Progenitor cell of endocrine pancreas (in vitro differentiated cells): Measurements from ENCODE around the gene GPC3. TPM values are rescaled to one million over a fixed set of nuclear protein-coding genes. Genes with fewer than 3 reads are reported as not detected.
A peak's percentile ranks its signal among the peaks of the same experiment; 100 is the strongest.

Experiments used
- DNase-seq: peaks from one replicate; pipeline ENCODE4 v3.0.0; 2021; ENCODE audit warnings: low spot score; ENCODE audit not compliant: unreplicated experiment
- H3K27ac Mint-ChIP-seq: 2 replicates; pipeline ENCODE4 v1.8.0; 2021; ENCODE audit warnings: mild to moderate bottlenecking, moderate library complexity, mixed read lengths
- H3K27me3 Mint-ChIP-seq: 2 replicates; pipeline ENCODE4 v1.8.0; 2021; ENCODE audit warnings: mixed read lengths
- H3K36me3 Mint-ChIP-seq: 2 replicates; pipeline ENCODE4 v1.8.0; 2022; ENCODE audit warnings: mixed read lengths; ENCODE audit not compliant: insufficient read depth
- H3K4me1 Mint-ChIP-seq: 2 replicates; pipeline ENCODE4 v1.8.0; 2021; ENCODE audit warnings: low read depth, mixed read lengths
- H3K4me3 Mint-ChIP-seq: 2 replicates; pipeline ENCODE4 v1.8.0; 2021; ENCODE audit warnings: low read depth, mild to moderate bottlenecking, moderate library complexity, mixed read lengths
- H3K9me3 Mint-ChIP-seq: 2 replicates; pipeline ENCODE4 v1.8.0; 2021; ENCODE audit warnings: low read depth, mixed read lengths
- total RNA-seq: library from RNA; stranded (reverse); gene quantifications from 2 replicates; pipeline ENCODE4 v1.2.1, GENCODE V29; 2021
- TF ChIP-seq, protein P1 (sequence below): fragments of 200-600 bp; sonication (generic); IDR thresholded peaks from one replicate; pipeline ENCODE4 v1.5.0; 2021; ENCODE audit warnings: antibody characterized with exemption, mild to moderate bottlenecking; ENCODE audit not compliant: unreplicated experiment

Gene GPC3
- total RNA-seq, 1 donor from 2014 or later: 197 TPM

- DNase-seq: no peak
- TF ChIP-seq, protein P1, sequence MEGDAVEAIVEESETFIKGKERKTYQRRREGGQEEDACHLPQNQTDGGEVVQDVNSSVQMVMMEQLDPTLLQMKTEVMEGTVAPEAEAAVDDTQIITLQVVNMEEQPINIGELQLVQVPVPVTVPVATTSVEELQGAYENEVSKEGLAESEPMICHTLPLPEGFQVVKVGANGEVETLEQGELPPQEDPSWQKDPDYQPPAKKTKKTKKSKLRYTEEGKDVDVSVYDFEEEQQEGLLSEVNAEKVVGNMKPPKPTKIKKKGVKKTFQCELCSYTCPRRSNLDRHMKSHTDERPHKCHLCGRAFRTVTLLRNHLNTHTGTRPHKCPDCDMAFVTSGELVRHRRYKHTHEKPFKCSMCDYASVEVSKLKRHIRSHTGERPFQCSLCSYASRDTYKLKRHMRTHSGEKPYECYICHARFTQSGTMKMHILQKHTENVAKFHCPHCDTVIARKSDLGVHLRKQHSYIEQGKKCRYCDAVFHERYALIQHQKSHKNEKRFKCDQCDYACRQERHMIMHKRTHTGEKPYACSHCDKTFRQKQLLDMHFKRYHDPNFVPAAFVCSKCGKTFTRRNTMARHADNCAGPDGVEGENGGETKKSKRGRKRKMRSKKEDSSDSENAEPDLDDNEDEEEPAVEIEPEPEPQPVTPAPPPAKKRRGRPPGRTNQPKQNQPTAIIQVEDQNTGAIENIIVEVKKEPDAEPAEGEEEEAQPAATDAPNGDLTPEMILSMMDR: no peak
- peaks cover 17% of the 10 kb centered on the region for H3K4me1 Mint-ChIP-seq
- no peaks in the 10 kb centered on the region for H3K36me3 Mint-ChIP-seq
- no peaks in the 10 kb centered on the region for H3K27me3 Mint-ChIP-seq
- no peak overlapping the region for H3K4me3 Mint-ChIP-seq
- no peaks in the 10 kb centered on the region for H3K9me3 Mint-ChIP-seq
- H3K27ac Mint-ChIP-seq: no peak overlapping the region
Measured at GRCh38 chrX:133796282-133796681, 189.1 kb downstream of the GPC3 start.

DNA sequence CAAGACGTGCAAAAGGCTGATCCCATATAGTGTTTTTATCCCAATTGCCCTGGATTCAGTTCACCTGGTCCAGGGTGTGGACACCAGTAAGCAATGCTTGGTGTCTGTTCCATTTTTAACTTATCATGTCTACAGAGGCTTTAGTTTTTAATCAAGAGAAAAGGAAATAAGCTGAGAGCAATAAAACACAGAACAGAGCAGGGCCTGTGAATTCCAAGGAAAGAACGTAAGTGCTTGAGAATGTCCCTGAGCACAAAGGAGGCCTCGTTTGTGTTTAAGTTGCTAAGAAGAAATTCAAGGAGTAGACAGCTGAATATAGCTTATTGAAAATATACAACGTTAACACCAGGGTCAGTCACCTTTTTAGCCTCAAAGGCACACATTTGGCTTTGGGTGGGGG, 191.3 kb downstream of the GPC3 start:
- Mint-ChIP-seq H3K9me3 (no peaks in the 10 kb centered on the region), H3K4me3 (no peak overlapping the region), H3K4me1 (peaks cover 20% of the 10 kb centered on the region), H3K27me3 (no peaks in the 10 kb centered on the region), H3K27ac (peak overlapping the region; percentile 67), H3K36me3 (no peaks in the 10 kb centered on the region)
- TF ChIP-seq, protein P1: no peak
- DNase-seq: no peak

GRCh38 chrX:133793626-133794025, 191.8 kb downstream of the GPC3 start:
- peak overlapping the region; percentile 67 for H3K27ac Mint-ChIP-seq
- DNase-seq: no peak
- no peak overlapping the region for H3K4me3 Mint-ChIP-seq
- no peaks in the 10 kb centered on the region for H3K27me3 Mint-ChIP-seq
- TF ChIP-seq, protein P1: no peak
- H3K36me3 Mint-ChIP-seq: no peaks in the 10 kb centered on the region
- peaks cover 20% of the 10 kb centered on the region for H3K4me1 Mint-ChIP-seq
- no peaks in the 10 kb centered on the region for H3K9me3 Mint-ChIP-seq

DNA sequence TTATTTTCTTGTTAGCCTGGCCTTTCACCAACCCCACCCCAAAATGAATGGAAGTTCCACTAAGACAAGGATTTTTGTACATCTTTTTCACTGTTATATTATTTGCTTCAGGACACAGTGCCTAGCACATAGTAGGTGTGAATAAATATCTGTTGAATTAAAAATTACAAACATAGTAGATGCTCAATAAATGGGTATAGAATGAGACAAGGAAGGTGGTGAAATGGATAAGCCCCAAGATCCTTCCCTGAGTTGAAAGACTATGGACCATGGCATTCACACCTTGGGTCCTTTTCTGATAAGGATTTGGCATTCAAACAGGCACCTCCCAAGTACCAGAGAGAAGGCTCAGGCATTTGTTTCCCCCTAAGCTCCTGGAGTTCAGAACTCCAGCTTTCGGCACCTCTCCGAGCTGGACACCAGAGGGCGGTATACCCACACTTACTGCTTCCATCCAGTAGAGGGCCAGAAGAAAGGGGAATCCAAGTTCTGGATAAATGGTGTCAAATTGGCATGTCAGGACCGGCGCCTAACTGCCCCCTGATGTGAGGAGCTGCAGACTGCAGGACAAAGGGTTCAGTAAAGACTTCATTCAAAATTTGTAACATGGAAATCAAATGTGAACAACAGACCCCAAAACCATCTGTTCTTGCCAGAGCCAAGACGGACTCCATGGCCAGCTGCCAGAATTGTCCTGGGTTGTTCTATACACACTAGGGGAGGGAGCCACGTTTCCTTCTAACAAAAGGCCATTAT, 193.0 kb downstream of the GPC3 start:
- TF ChIP-seq, protein P1: peak; percentile 100
- H3K27ac Mint-ChIP-seq: peak overlapping the region; percentile 67
- peak; percentile 63 for DNase-seq
- H3K27me3 Mint-ChIP-seq: no peaks in the 10 kb centered on the region
- H3K9me3 Mint-ChIP-seq: no peaks in the 10 kb centered on the region
- peak overlapping the region; percentile 56 for H3K4me3 Mint-ChIP-seq
- no peaks in the 10 kb centered on the region for H3K36me3 Mint-ChIP-seq
- H3K4me1 Mint-ChIP-seq: peaks cover 20% of the 10 kb centered on the region

DNA sequence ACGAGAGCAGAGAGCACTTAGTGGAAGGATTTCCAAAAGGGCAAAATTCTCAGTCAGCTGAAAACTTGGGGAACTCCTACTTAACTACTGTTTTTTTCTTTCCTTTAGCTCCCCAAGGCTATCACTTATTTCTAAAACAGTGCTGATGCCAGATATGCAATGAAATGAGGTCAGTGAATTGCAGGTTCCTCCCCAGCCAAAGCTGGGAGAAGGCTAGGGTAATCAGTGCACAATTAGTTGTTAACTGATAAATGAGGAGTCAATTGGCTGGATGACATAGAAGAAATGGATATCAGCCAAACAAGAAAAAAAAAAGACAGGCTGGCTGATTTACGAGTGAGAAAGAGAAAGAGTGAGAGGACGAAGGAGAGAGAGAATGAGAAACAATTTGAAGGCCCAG, 195.6 kb downstream of the GPC3 start:
- Mint-ChIP-seq H3K4me1 (peaks cover 24% of the 10 kb centered on the region), H3K4me3 (no peak overlapping the region), H3K36me3 (no peaks in the 10 kb centered on the region), H3K27ac (no peak overlapping the region), H3K27me3 (no peaks in the 10 kb centered on the region), H3K9me3 (no peaks in the 10 kb centered on the region)
- TF ChIP-seq, protein P1: no peak
- no peak for DNase-seq
